Astrocyte (in vitro differentiated cells and primary cell): Measurements from ENCODE around the gene SDK1. TPM values are rescaled to one million over a fixed set of nuclear protein-coding genes. Genes with fewer than 3 reads are reported as not detected.

Experiments used
- DNase-seq: peaks from one replicate; pipeline ENCODE4 v3.0.0-alpha.2; 2010; ENCODE audit warnings: low read depth
- FAIRE-seq: peaks from 2 replicates; lab custom pipeline; 2011; peaks lifted over from hg19 to GRCh38; lab: Jason Lieb, UNC
- H2AFZ ChIP-seq: 2 replicates; pipeline ENCODE4 v1.6.0; 2012; ENCODE audit warnings: low read depth, low read length, inconsistent platforms
- H3K27ac ChIP-seq: 2 replicates; pipeline ENCODE4 v1.5.1; 2011; ENCODE audit warnings: low read depth, low read length, inconsistent platforms
- H3K27me3 ChIP-seq: 2 replicates; pipeline ENCODE4 v1.6.0; 2011; ENCODE audit warnings: low read length, inconsistent platforms; ENCODE audit not compliant: insufficient read depth
- H3K36me3 ChIP-seq: 2 replicates; pipeline ENCODE4 v1.5.1; 2011; ENCODE audit warnings: low read length, inconsistent platforms; ENCODE audit not compliant: insufficient read depth
- H3K4me1 ChIP-seq: 2 replicates; pipeline ENCODE4 v1.5.1; 2011; ENCODE audit warnings: low read length, inconsistent platforms; ENCODE audit not compliant: insufficient read depth
- H3K4me2 ChIP-seq: 2 replicates; pipeline ENCODE4 v1.6.0; 2012; ENCODE audit warnings: low read length, inconsistent platforms
- H3K4me3 ChIP-seq: 2 replicates; pipeline ENCODE4 v1.5.1; 2011; ENCODE audit warnings: low read depth, mild to moderate bottlenecking, low read length, inconsistent platforms; ENCODE audit not compliant: insufficient read depth
- H3K79me2 ChIP-seq: 2 replicates; pipeline ENCODE4 v1.6.0; 2012; ENCODE audit warnings: mild to moderate bottlenecking, low read length, inconsistent platforms; ENCODE audit not compliant: insufficient read depth
- H3K9ac ChIP-seq: 2 replicates; pipeline ENCODE4 v1.6.0; 2012; ENCODE audit warnings: mild to moderate bottlenecking, low read length, inconsistent platforms
- H3K9me3 ChIP-seq: 2 replicates; pipeline ENCODE4 v1.5.1; 2012; ENCODE audit warnings: low read depth, mild to moderate bottlenecking, low read length, inconsistent platforms; ENCODE audit not compliant: insufficient read depth
- H4K20me1 ChIP-seq: 2 replicates; pipeline ENCODE4 v1.6.0; 2012; ENCODE audit warnings: low read length, inconsistent platforms; ENCODE audit not compliant: insufficient read depth
- H3K27ac Mint-ChIP-seq: one replicate; pipeline ENCODE4 v1.8.0; 2021; ENCODE audit warnings: mild to moderate bottlenecking, mixed read lengths; ENCODE audit not compliant: unreplicated experiment
- H3K27me3 Mint-ChIP-seq: one replicate; pipeline ENCODE4 v1.8.0; 2021; ENCODE audit warnings: low read depth, mixed read lengths; ENCODE audit not compliant: unreplicated experiment
- H3K36me3 Mint-ChIP-seq: one replicate; pipeline ENCODE4 v1.8.0; 2021; ENCODE audit warnings: low read depth, mixed read lengths; ENCODE audit not compliant: unreplicated experiment
- H3K4me1 Mint-ChIP-seq: one replicate; pipeline ENCODE4 v1.8.0; 2021; ENCODE audit warnings: low read depth, mixed read lengths; ENCODE audit not compliant: unreplicated experiment
- H3K4me3 Mint-ChIP-seq: one replicate; pipeline ENCODE4 v1.8.0; 2021; ENCODE audit warnings: mild to moderate bottlenecking, moderate library complexity, mixed read lengths; ENCODE audit not compliant: unreplicated experiment
- H3K9me3 Mint-ChIP-seq: one replicate; pipeline ENCODE4 v1.8.0; 2021; ENCODE audit warnings: mild to moderate bottlenecking, mixed read lengths; ENCODE audit not compliant: unreplicated experiment
- EZH2 ChIP-seq: IDR thresholded peaks from 2 replicates; pipeline ENCODE4 v1.6.1; 2012; ENCODE audit warnings: mild to moderate bottlenecking, low read length, inconsistent platforms; ENCODE audit not compliant: insufficient read depth
- total RNA-seq: library from RNA; stranded (reverse); gene quantifications from 2 replicates; pipeline ENCODE4 v1.2.1, GENCODE V29; 2021
- TF ChIP-seq, protein P1 (sequence below): IDR thresholded peaks from 2 replicates; pipeline ENCODE4 v1.5.1; 2011; ENCODE audit warnings: low read depth, mild to moderate bottlenecking, inconsistent platforms, low read length, moderate library complexity; ENCODE audit not compliant: insufficient read depth

Gene SDK1
- total RNA-seq, 1 donor from 2014 or later: 4.2 TPM

DNA sequence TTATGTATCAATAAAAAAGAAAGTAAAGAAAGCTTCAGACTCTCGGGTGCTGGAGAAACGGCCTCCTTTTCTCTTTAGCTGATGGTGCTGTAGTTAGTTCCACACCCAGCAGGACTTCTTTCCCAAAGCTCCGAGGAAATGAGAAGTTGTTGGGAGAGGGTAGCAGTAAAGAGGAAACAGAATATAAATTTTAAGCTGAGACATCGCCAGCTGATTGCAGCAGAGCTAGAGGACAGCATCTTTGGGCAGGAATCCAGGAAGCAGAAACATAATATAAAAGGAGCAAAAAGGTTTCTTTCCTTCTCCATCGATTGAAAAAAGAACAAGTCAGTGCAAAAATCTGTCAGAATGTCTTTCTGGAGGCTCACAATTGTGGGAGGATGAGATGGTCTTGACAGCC, 764.1 kb downstream of the SDK1 start:
- Mint-ChIP-seq H3K36me3 (no peaks in the 10 kb centered on the region), H3K27ac (no peak overlapping the region), H3K9me3 (peaks cover under 1% of the 10 kb centered on the region), H3K4me1 (no peaks in the 10 kb centered on the region), H3K4me3 (no peak overlapping the region), H3K27me3 (peaks cover 23% of the 10 kb centered on the region)
- no peak overlapping the region for H3K9ac ChIP-seq
- DNase-seq: no peak
- FAIRE-seq: no peak
- no peaks in the 10 kb centered on the region for H3K79me2 ChIP-seq
- H3K27ac ChIP-seq: no peak overlapping the region
- no peak overlapping the region for H3K4me2 ChIP-seq
- H3K4me3 ChIP-seq: no peak overlapping the region
- no peaks in the 10 kb centered on the region for H3K9me3 ChIP-seq
- TF ChIP-seq, protein P1, sequence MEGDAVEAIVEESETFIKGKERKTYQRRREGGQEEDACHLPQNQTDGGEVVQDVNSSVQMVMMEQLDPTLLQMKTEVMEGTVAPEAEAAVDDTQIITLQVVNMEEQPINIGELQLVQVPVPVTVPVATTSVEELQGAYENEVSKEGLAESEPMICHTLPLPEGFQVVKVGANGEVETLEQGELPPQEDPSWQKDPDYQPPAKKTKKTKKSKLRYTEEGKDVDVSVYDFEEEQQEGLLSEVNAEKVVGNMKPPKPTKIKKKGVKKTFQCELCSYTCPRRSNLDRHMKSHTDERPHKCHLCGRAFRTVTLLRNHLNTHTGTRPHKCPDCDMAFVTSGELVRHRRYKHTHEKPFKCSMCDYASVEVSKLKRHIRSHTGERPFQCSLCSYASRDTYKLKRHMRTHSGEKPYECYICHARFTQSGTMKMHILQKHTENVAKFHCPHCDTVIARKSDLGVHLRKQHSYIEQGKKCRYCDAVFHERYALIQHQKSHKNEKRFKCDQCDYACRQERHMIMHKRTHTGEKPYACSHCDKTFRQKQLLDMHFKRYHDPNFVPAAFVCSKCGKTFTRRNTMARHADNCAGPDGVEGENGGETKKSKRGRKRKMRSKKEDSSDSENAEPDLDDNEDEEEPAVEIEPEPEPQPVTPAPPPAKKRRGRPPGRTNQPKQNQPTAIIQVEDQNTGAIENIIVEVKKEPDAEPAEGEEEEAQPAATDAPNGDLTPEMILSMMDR: no peak
- no peak for TF ChIP-seq EZH2
- no peaks in the 10 kb centered on the region for H3K4me1 ChIP-seq
- no peak overlapping the region for H2AFZ ChIP-seq
- H3K36me3 ChIP-seq: no peaks in the 10 kb centered on the region
- no peaks in the 10 kb centered on the region for H3K27me3 ChIP-seq
- H4K20me1 ChIP-seq: no peaks in the 10 kb centered on the region

DNA sequence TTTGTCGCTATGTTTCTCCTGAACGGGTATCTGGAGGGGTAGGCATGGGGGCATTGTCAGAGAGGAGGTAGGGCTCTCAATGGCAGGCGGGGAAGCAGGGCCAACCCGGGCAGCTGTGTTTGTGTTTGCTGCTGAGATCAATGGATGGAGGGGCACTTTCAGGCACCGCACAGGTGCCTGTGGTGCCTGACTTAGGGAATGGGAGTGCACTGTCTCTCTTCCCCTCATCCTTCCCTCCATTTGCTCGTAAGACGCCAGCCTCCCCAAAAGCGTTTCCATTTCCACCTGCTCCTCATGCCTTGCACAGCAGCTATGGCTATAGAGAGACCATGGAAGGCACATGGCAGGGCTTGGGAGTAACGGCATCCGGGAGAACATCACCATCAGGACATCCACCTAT, 765.2 kb downstream of the SDK1 start:
- no peak for TF ChIP-seq EZH2
- TF ChIP-seq, protein P1: no peak
- no peak for FAIRE-seq
- H3K27me3 Mint-ChIP-seq: peaks cover 25% of the 10 kb centered on the region

DNA sequence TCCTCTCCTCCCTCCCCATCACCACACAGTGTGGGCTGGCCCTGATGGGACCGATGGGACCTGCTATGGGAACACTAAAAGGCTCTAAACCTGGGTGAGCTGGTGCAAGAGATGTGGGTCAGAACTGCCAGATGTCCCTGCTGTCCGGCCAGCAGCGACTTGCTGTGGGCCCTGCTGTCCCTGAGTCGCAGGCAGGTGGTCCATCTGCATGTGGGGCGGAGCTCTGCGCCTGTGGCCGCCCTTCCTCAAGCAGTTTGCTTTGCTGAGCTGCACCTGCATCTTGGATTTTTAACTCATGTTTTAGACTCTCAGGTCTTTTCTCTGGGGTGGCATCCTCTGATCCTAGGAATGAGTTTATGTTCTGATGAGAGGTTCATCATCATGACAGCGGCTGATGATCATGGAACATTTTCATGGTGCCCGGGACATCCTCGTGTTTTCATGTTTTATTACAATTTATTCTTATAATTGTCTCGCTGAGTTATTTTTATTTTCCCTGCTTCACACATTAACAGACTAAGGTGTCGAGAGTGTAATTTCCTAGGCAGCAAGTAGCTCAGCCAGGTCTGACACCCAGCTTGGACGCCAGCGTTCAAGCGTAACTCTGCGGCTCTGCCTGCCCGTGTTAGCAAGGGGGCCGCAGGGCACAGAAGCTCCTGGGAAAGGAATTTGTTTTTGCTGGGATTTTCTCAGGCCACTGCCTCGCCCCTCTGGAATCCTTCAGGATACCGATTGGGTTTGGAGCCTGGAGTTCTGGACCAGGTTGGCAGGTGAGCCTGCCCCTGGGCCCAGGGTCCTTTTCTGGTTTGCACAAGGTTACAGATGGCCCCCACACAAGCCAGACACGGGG, 765.8 kb downstream of the SDK1 start:
- H3K27ac Mint-ChIP-seq: no peak overlapping the region
- DNase-seq (no peak), FAIRE-seq (no peak)
- H3K36me3 Mint-ChIP-seq: peaks cover 1% of the 10 kb centered on the region
- no peak overlapping the region for H3K27ac ChIP-seq
- no peaks in the 10 kb centered on the region for H4K20me1 ChIP-seq
- no peak overlapping the region for H3K4me3 Mint-ChIP-seq
- TF ChIP-seq, protein P1: no peak
- TF ChIP-seq EZH2: no peak
- no peaks in the 10 kb centered on the region for H3K9me3 ChIP-seq
- no peak overlapping the region for H3K4me3 ChIP-seq
- peaks cover 26% of the 10 kb centered on the region for H3K27me3 Mint-ChIP-seq
- no peaks in the 10 kb centered on the region for H3K79me2 ChIP-seq
- H3K4me1 Mint-ChIP-seq: no peaks in the 10 kb centered on the region
- no peak overlapping the region for H2AFZ ChIP-seq
- no peaks in the 10 kb centered on the region for H3K4me1 ChIP-seq
- H3K36me3 ChIP-seq: no peaks in the 10 kb centered on the region
- no peak overlapping the region for H3K4me2 ChIP-seq
- no peak overlapping the region for H3K9ac ChIP-seq
- peaks cover 3% of the 10 kb centered on the region for H3K9me3 Mint-ChIP-seq
- no peaks in the 10 kb centered on the region for H3K27me3 ChIP-seq

More for the DNA sequence above, 765.2 kb downstream of the SDK1 start:
- Mint-ChIP-seq H3K4me3 (no peak overlapping the region), H3K36me3 (peaks cover 1% of the 10 kb centered on the region), H3K27ac (no peak overlapping the region), H3K4me1 (no peaks in the 10 kb centered on the region), H3K9me3 (peaks cover 3% of the 10 kb centered on the region)
- no peak overlapping the region for H3K27ac ChIP-seq
- H3K4me3 ChIP-seq: no peak overlapping the region
- no peak for DNase-seq
- no peaks in the 10 kb centered on the region for H3K27me3 ChIP-seq
- no peaks in the 10 kb centered on the region for H3K4me1 ChIP-seq
- H4K20me1 ChIP-seq: no peaks in the 10 kb centered on the region
- no peaks in the 10 kb centered on the region for H3K9me3 ChIP-seq
- H3K4me2 ChIP-seq: no peak overlapping the region
- H2AFZ ChIP-seq: no peak overlapping the region
- no peaks in the 10 kb centered on the region for H3K36me3 ChIP-seq
- no peaks in the 10 kb centered on the region for H3K79me2 ChIP-seq
- H3K9ac ChIP-seq: no peak overlapping the region
